WTC11 (cell line): Measurements from ENCODE around the gene HSD3B7.

Experiments used
- ETV6 ChIP-seq: sonication (generic); formaldehyde crosslinking; IDR thresholded peaks from 2 replicates; pipeline ENCODE4 v1.8.1; 2022; ENCODE audit warnings: mild to moderate bottlenecking, missing genetic modification reagents
- TF ChIP-seq, protein P1 (sequence below): fragments of 200-600 bp; IDR thresholded peaks from 2 replicates; pipeline ENCODE4 v1.8.0; 2022; ENCODE audit warnings: antibody characterized with exemption
- TF ChIP-seq, protein P2 (sequence below): sonication (generic); formaldehyde crosslinking; IDR thresholded peaks from 2 replicates; pipeline ENCODE4 v1.8.0; 2022; ENCODE audit warnings: mild to moderate bottlenecking, missing genetic modification reagents

- TF ChIP-seq, protein P1, sequence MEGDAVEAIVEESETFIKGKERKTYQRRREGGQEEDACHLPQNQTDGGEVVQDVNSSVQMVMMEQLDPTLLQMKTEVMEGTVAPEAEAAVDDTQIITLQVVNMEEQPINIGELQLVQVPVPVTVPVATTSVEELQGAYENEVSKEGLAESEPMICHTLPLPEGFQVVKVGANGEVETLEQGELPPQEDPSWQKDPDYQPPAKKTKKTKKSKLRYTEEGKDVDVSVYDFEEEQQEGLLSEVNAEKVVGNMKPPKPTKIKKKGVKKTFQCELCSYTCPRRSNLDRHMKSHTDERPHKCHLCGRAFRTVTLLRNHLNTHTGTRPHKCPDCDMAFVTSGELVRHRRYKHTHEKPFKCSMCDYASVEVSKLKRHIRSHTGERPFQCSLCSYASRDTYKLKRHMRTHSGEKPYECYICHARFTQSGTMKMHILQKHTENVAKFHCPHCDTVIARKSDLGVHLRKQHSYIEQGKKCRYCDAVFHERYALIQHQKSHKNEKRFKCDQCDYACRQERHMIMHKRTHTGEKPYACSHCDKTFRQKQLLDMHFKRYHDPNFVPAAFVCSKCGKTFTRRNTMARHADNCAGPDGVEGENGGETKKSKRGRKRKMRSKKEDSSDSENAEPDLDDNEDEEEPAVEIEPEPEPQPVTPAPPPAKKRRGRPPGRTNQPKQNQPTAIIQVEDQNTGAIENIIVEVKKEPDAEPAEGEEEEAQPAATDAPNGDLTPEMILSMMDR: peak; percentile 66
- no peak for TF ChIP-seq ETV6 (CRISPR knock-in tag)
- TF ChIP-seq, protein P2, sequence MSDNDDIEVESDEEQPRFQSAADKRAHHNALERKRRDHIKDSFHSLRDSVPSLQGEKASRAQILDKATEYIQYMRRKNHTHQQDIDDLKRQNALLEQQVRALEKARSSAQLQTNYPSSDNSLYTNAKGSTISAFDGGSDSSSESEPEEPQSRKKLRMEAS: no peak
These were observed 7.5 kb upstream of the HSD3B7 start for GRCh38 chr16:30977502-30977901.
